PC-3 (cell line): ENCODE data around the gene RUFY1.

Source experiments
- EZH2phosphoT487 ChIP-seq: fragments of 300-600 bp; sonication (generic); IDR thresholded peaks from 2 replicates; pipeline ENCODE4 v1.6.1; 2018; ENCODE audit warnings: mild to moderate bottlenecking, antibody characterized with exemption, low read length, borderline replicate concordance
- TF ChIP-seq, protein P1 (sequence below): fragments of 300-600 bp; sonication (generic); conservative IDR thresholded peaks from 2 replicates; pipeline ENCODE4 v1.5.1; 2017; ENCODE audit warnings: antibody characterized with exemption, low read depth, mild to moderate bottlenecking, low read length

DNA sequence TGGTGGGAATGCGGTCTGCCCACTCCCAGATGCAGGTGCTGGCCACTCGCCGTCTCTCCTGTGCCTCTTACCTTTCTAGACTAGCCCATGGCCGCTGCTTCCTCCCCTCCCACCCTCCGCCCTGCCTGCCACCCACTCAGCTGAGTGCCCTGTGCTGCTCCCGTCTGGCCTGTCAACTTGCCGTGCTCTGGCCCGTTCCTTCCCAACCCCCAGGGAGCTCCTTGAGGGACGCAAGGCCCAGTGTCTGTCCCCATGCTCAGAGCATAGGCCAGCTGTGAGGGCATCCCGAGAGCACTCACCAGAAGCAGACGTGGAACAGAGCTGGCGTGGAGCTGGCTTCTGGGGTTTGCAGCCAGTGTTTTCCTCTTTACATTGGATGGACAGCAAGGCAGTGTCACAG is 53.0 kb downstream of the RUFY1 start:
- TF ChIP-seq, protein P1, sequence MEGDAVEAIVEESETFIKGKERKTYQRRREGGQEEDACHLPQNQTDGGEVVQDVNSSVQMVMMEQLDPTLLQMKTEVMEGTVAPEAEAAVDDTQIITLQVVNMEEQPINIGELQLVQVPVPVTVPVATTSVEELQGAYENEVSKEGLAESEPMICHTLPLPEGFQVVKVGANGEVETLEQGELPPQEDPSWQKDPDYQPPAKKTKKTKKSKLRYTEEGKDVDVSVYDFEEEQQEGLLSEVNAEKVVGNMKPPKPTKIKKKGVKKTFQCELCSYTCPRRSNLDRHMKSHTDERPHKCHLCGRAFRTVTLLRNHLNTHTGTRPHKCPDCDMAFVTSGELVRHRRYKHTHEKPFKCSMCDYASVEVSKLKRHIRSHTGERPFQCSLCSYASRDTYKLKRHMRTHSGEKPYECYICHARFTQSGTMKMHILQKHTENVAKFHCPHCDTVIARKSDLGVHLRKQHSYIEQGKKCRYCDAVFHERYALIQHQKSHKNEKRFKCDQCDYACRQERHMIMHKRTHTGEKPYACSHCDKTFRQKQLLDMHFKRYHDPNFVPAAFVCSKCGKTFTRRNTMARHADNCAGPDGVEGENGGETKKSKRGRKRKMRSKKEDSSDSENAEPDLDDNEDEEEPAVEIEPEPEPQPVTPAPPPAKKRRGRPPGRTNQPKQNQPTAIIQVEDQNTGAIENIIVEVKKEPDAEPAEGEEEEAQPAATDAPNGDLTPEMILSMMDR: no peak
- no peak for TF ChIP-seq EZH2phosphoT487
